Neural progenitor cell (in vitro differentiated cells): ENCODE measurements around the gene PUS3.
"Not testable (repeated sequence)": the region's sequence is repeated elsewhere in the genome, so short reads cannot be mapped to it uniquely, and the experiment has no call there.

ENCODE experiments used
- EZH2 ChIP-seq: fragments of 200-600 bp; sonication (generic); IDR thresholded peaks from 2 replicates; pipeline ENCODE4 v1.6.1; 2017; ENCODE audit warnings: antibody characterized with exemption, mild to moderate bottlenecking, moderate library complexity
- TF ChIP-seq, protein P1 (sequence below): fragments of 200-600 bp; sonication (generic); IDR thresholded peaks from 2 replicates; pipeline ENCODE4 v1.5.1; 2017; ENCODE audit warnings: antibody characterized with exemption, mild to moderate bottlenecking

DNA sequence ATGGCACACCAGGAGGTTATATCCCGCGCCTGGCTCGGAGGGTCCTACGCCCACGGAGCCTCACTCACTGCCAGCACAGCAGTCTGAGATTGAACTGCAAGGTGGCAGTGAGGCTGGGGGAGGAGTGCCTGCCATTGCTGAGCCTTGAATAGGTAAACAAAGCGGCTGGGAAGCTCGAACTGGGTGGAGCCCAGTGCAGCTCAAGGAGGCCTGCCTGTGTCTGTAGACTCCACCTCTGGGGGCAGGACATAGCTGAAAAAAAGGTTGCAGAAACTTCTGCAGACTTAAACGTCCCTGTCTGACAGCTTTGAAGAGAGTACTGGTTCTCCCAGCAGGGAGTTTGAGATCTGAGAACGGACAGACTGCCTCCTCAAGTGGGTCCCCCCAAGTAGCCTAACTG lies 45.3 kb downstream of the PUS3 start:
- TF ChIP-seq EZH2, result not testable (repeated sequence)
- TF ChIP-seq, protein P1, sequence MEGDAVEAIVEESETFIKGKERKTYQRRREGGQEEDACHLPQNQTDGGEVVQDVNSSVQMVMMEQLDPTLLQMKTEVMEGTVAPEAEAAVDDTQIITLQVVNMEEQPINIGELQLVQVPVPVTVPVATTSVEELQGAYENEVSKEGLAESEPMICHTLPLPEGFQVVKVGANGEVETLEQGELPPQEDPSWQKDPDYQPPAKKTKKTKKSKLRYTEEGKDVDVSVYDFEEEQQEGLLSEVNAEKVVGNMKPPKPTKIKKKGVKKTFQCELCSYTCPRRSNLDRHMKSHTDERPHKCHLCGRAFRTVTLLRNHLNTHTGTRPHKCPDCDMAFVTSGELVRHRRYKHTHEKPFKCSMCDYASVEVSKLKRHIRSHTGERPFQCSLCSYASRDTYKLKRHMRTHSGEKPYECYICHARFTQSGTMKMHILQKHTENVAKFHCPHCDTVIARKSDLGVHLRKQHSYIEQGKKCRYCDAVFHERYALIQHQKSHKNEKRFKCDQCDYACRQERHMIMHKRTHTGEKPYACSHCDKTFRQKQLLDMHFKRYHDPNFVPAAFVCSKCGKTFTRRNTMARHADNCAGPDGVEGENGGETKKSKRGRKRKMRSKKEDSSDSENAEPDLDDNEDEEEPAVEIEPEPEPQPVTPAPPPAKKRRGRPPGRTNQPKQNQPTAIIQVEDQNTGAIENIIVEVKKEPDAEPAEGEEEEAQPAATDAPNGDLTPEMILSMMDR, result not testable (repeated sequence)
